Measurements from ENCODE around the gene ATXN2. TPM values are rescaled to one million over a fixed set of nuclear protein-coding genes. Genes with fewer than 3 reads are reported as not detected.

The ATXN2 gene
- total RNA-seq, 1 donor from 2014 or later: 66.6 TPM

DNA sequence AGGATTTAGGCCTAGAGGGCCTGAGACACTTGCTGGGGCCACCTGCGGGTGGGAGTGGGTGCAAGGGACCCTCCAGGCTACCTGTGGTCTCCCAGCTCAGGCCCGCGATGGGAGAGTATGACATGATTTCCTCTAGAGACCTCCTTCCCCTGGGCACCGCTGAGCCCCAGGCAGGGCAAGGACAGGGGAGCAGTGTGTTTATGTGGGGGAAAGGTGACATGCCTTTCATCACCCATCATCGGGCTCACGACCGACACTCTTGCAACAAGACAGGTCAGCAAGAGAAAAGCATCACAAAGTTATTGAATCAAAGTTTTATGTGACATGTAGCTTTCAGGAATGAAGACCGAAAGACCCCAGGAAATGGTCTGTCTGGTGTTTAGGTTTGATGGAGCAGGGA lies 173.5 kb downstream of the ATXN2 start:
- H3K9me3 ChIP-seq: no peaks in the 10 kb centered on the region
- intact Hi-C loops (cut with DNase I): no loop called here
- H3K4me3 ChIP-seq: no peak overlapping the region
- peaks cover 50% of the 10 kb centered on the region for H3K4me1 ChIP-seq
- DNase-seq: no peak
- H3K27ac ChIP-seq: peak overlapping the region; percentile 24
- TF ChIP-seq, protein P1, sequence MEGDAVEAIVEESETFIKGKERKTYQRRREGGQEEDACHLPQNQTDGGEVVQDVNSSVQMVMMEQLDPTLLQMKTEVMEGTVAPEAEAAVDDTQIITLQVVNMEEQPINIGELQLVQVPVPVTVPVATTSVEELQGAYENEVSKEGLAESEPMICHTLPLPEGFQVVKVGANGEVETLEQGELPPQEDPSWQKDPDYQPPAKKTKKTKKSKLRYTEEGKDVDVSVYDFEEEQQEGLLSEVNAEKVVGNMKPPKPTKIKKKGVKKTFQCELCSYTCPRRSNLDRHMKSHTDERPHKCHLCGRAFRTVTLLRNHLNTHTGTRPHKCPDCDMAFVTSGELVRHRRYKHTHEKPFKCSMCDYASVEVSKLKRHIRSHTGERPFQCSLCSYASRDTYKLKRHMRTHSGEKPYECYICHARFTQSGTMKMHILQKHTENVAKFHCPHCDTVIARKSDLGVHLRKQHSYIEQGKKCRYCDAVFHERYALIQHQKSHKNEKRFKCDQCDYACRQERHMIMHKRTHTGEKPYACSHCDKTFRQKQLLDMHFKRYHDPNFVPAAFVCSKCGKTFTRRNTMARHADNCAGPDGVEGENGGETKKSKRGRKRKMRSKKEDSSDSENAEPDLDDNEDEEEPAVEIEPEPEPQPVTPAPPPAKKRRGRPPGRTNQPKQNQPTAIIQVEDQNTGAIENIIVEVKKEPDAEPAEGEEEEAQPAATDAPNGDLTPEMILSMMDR (IDR thresholded peaks at IDR 0.05): no peak
- H3K36me3 ChIP-seq: peaks cover 14% of the 10 kb centered on the region
- ATAC-seq: no peak
- H3K27me3 ChIP-seq: no peaks in the 10 kb centered on the region

DNA sequence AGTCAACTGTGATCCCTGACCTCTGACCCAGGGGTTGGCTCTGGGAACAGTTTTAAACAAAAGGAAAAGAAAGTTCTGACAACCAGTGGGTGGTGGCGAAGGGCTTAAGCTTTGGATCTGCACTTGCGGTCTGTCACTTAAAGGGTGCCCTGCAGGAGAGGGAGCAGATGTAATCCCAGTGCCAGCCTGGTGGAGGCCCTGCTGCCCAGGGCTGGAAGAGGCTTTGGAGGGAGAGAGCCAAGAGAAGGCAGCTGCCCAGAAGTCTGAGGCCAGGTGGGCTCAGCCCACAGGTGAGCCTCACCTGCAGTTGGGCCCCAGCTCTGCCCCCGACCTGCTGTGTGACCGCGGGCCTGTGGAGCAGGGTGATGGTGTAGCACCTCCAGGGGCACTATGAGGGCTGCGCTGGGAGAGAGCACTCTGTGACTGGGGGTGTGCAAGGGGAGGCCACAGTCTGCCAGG lies 174.3 kb downstream of the ATXN2 start:
- Histone ChIP-seq H3K4me3 (no peak overlapping the region), H3K4me1 (peaks cover 41% of the 10 kb centered on the region), H3K27ac (no peak overlapping the region), H3K9me3 (no peaks in the 10 kb centered on the region), H3K36me3 (peaks cover 22% of the 10 kb centered on the region), H3K27me3 (no peaks in the 10 kb centered on the region)
- intact Hi-C loops (cut with DNase I): no loop called here
- ATAC-seq (no peak), DNase-seq (no peak)
- TF ChIP-seq, protein P1 (IDR thresholded peaks at IDR 0.05): no peak

DNA sequence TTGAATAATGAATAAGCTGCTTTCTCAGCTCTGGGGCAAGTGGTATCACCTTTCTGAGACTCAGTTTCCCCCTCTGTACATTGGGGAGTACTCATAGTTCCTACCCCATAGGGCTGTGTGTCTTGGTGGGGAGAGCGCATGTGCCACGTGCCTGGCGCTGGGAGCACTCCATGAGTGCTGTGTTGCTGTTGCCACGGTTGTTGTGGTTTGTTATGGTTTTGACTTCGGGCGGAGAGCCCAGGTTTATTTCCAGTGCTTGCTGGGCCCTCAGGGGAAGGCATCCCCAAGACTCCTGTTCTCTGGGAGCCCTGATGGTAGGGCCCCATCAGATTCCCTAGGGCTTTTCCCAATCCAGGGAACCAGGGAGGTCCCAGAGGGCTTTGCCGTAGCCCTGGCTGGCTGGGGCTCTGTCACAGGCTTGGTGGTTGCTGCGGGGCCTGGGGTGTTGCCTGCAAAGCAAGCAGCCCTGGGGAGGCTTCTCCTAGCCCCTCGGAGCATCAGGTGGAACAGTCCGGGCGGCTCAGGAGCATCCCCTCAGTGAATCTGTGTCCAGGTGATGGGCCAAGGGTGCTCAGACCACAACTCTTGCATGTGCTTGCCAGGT lies 174.8 kb downstream of the ATXN2 start:
- Histone ChIP-seq H3K9me3 (no peaks in the 10 kb centered on the region), H3K4me1 (peaks cover 36% of the 10 kb centered on the region)

DNA sequence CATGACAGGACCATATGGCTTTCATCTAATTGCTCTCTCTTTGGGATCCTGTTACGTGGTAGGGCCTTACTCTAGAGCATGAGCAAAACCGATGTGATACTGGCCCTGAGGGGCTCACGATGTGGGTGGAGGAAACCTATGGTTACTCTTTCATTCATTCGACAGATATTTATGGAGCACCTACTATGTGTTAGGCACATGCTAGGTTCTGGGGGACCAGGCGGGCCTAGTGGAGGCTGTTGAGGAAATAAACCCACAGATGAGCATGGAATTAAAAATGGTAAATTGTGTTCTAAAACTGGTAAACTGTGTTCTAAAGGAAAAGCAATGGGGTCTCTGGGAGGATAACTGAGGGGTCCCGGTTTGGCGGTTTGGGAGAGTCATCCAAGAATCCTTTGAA lies 178.6 kb downstream of the ATXN2 start:
- TF ChIP-seq, protein P1 (IDR thresholded peaks at IDR 0.05): no peak
- no peaks in the 10 kb centered on the region for H3K9me3 ChIP-seq
- peaks cover 46% of the 10 kb centered on the region for H3K36me3 ChIP-seq
- no peak overlapping the region for H3K4me3 ChIP-seq
- H3K27ac ChIP-seq: no peak overlapping the region
- DNase-seq (no peak), ATAC-seq (no peak)
- no peaks in the 10 kb centered on the region for H3K27me3 ChIP-seq
- H3K4me1 ChIP-seq: peaks cover 19% of the 10 kb centered on the region
- intact Hi-C loops (cut with DNase I): no loop called here

More for the DNA sequence above, 174.8 kb downstream of the ATXN2 start:
- TF ChIP-seq, protein P1 (IDR thresholded peaks at IDR 0.05): no peak
- Histone ChIP-seq H3K27me3 (no peaks in the 10 kb centered on the region), H3K27ac (no peak overlapping the region), H3K4me3 (no peak overlapping the region), H3K36me3 (peaks cover 27% of the 10 kb centered on the region)
- intact Hi-C loops (cut with DNase I): no loop called here
- no peak for DNase-seq
- no peak for ATAC-seq

DNA sequence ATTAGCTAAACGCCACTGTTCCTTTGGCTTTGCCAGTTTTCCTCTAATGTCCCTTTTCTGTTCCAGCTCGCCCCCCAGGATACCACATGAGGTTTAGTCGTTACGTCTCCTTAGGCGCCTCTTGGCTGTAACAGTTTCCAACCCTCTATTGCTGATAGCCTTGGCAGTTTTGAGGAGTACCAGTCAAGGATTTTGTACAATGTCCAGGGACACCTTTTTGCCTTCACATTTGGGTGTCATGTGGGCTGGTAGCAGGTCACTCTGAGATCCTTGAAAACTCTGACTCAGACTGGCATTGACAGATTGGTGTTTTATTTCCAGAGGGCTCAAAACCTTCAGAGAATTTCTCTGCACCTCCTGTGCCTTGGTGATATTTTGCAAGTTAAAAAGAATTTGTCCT lies 179.3 kb downstream of the ATXN2 start:
- TF ChIP-seq, protein P1 (IDR thresholded peaks at IDR 0.05): no peak
- intact Hi-C loops (cut with DNase I): no loop called here
- no peak for DNase-seq
- Histone ChIP-seq H3K27me3 (no peaks in the 10 kb centered on the region), H3K36me3 (peaks cover 46% of the 10 kb centered on the region), H3K27ac (no peak overlapping the region), H3K9me3 (no peaks in the 10 kb centered on the region), H3K4me3 (no peak overlapping the region), H3K4me1 (peaks cover 17% of the 10 kb centered on the region)
- no peak for ATAC-seq

DNA sequence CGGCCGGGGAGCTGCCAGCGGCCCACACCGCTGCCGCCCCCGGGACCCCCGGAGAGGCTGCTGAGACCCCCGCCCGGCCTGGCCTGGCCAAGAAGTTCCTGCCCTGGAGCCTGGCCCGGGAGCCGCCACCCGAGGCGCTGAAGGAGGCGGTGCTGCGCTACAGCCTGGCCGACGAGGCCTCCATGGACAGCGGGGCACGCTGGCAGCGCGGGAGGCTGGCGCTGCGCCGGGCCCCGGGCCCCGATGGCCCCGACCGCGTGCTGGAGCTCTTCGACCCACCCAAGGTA lies 180.6 kb downstream of the ATXN2 start:
- Histone ChIP-seq H3K27me3 (no peaks in the 10 kb centered on the region), H3K4me1 (peaks cover 10% of the 10 kb centered on the region), H3K4me3 (no peak overlapping the region), H3K27ac (no peak overlapping the region), H3K36me3 (peaks cover 46% of the 10 kb centered on the region), H3K9me3 (no peaks in the 10 kb centered on the region)
- intact Hi-C loops (cut with DNase I): no loop called here
- DNase-seq (no peak), ATAC-seq (no peak)
- TF ChIP-seq, protein P1 (IDR thresholded peaks at IDR 0.05): no peak
